Peyer's patch (tissue), 4 donors: ENCODE data around the gene CDK19. TPM values are rescaled to one million over a fixed set of nuclear protein-coding genes. Genes with fewer than 3 reads are reported as not detected.
A peak's percentile ranks its signal among the peaks of the same experiment; 100 is the strongest.

Source experiments
- DNase-seq, 3 donors: peaks; one replicate each; pipeline ENCODE4 v3.0.0-alpha.2; 2017 to 2019
- H3K27ac ChIP-seq, 4 donors: fragments of 200-600 bp; sonication (generic); one replicate each; pipeline ENCODE4 v1.5.1; 2016 to 2019
- H3K27me3 ChIP-seq, 2 donors: fragments of 200-600 bp; sonication (generic); one replicate each; pipeline ENCODE4 v1.5.1; 2019
- H3K36me3 ChIP-seq, 3 donors: fragments of 200-600 bp; sonication (generic); one replicate each; pipeline ENCODE4 v1.5.1; 2016 to 2019
- H3K4me1 ChIP-seq, 4 donors: fragments of 200-600 bp; sonication (generic); one replicate each; pipeline ENCODE4 v1.5.1; 2016 to 2019
- H3K4me3 ChIP-seq, 4 donors: fragments of 200-600 bp; sonication (generic); 1 replicate in 3 of 4; 2 replicates in 1 of 4; pipeline ENCODE4 v1.5.1; 2016 to 2019; ENCODE audit warnings: mild to moderate bottlenecking in 1 of 4
- H3K9me3 ChIP-seq, 4 donors: fragments of 200-600 bp; sonication (generic); one replicate each; pipeline ENCODE4 v1.5.1; 2016 to 2019; ENCODE audit warnings: mild to moderate bottlenecking in 1 of 4
- POLR2A ChIP-seq, 2 donors: fragments of 450-650 bp; IDR thresholded peaks; one replicate each; pipeline ENCODE4 v1.5.1; 2017; ENCODE audit warnings: antibody characterized with exemption in 2 of 2, mild to moderate bottlenecking in 2 of 2, moderate library complexity in 2 of 2
- total RNA-seq, 4 donors: library from RNA; depleted of rRNA; stranded (reverse); fragments of >200 nt; gene quantifications; one replicate each; pipeline ENCODE4 v1.1.0, GENCODE V29; 2016
- TF ChIP-seq, protein P1 (sequence below), 6 experiments: fragments of 450-650 bp in 4 of 6; fragments of 200-600 bp in 2 of 6; sonication (generic) in 1 of 6; IDR thresholded peaks; one replicate each; pipeline ENCODE4 v1.5.1; 2017 to 2019; ENCODE audit warnings: antibody characterized with exemption in 6 of 6, mild to moderate bottlenecking in 3 of 6, moderate library complexity in 1 of 6

The CDK19 gene
- total RNA-seq: 10 to 100 TPM; 10.5 to 14.6 (median 12.9) TPM

- peak; percentile 98 to 100 (median 99) for DNase-seq
- Histone ChIP-seq H3K9me3 (no peaks in the 10 kb centered on the region), H3K27me3 (no peaks in the 10 kb centered on the region), H3K36me3 (no peaks in the 10 kb centered on the region), H3K27ac (peak within 1 kb of the TSS; percentile 93 to 98 (median 97)), H3K4me1 (peaks cover 0 to 21% (median 3%) of the 10 kb centered on the region in 4 donors), H3K4me3 (peak within 1 kb of the TSS; percentile 73 to 99 (median 88))
- TF ChIP-seq POLR2A (IDR thresholded peaks at IDR 0.05): peak; percentile 88 to 90
- TF ChIP-seq, protein P1, sequence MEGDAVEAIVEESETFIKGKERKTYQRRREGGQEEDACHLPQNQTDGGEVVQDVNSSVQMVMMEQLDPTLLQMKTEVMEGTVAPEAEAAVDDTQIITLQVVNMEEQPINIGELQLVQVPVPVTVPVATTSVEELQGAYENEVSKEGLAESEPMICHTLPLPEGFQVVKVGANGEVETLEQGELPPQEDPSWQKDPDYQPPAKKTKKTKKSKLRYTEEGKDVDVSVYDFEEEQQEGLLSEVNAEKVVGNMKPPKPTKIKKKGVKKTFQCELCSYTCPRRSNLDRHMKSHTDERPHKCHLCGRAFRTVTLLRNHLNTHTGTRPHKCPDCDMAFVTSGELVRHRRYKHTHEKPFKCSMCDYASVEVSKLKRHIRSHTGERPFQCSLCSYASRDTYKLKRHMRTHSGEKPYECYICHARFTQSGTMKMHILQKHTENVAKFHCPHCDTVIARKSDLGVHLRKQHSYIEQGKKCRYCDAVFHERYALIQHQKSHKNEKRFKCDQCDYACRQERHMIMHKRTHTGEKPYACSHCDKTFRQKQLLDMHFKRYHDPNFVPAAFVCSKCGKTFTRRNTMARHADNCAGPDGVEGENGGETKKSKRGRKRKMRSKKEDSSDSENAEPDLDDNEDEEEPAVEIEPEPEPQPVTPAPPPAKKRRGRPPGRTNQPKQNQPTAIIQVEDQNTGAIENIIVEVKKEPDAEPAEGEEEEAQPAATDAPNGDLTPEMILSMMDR (IDR thresholded peaks at IDR 0.05): peak in 2 of 6 experiments; percentile 3 to 10
Measured at GRCh38 chr6:110815411-110816409, at the start of gene CDK19. Gene CDK19 (minus strand): TSS chr6:110815469. CDS start chr6:110815136, 333 bp downstream.

DNA sequence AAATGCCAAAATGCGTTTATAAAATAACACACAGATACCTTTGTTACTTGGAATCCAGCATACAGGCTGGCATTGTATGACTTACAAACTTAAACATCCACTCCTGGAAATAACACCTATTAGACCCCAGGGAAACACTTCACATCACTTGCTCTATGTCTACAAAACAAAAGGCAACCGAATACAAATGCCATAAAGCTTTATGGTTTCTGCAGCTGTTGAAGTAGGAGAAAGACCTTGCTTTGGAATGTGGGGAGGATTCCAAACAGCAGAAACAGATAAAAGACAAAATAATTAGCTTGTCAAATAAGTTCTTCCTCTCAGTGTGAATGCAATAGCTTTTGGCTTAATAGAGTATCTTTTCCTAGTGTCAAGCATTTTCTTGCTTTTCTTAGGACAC, 49.6 kb upstream of the CDK19 start:
- no peak overlapping the region for H3K4me3 ChIP-seq
- H3K9me3 ChIP-seq: no peaks in the 10 kb centered on the region
- H3K36me3 ChIP-seq: no peaks in the 10 kb centered on the region
- DNase-seq: no peak
- no peak overlapping the region for H3K27ac ChIP-seq
- H3K4me1 ChIP-seq: no peaks in the 10 kb centered on the region
- TF ChIP-seq POLR2A (IDR thresholded peaks at IDR 0.05): no peak
- TF ChIP-seq, protein P1 (IDR thresholded peaks at IDR 0.05): no peak
- no peaks in the 10 kb centered on the region for H3K27me3 ChIP-seq

GRCh38 chr6:110859335-110859792, 44.1 kb upstream of the CDK19 start:
- Histone ChIP-seq H3K4me3 (no peak overlapping the region), H3K4me1 (no peaks in the 10 kb centered on the region), H3K36me3 (no peaks in the 10 kb centered on the region), H3K27me3 (no peaks in the 10 kb centered on the region), H3K9me3 (no peaks in the 10 kb centered on the region), H3K27ac (peak overlapping the region in 1 of 4 donors; percentile 13)
- peak in 1 of 3 donors; percentile 48 for DNase-seq
- TF ChIP-seq, protein P1 (IDR thresholded peaks at IDR 0.05): no peak
- TF ChIP-seq POLR2A (IDR thresholded peaks at IDR 0.05): no peak

DNA sequence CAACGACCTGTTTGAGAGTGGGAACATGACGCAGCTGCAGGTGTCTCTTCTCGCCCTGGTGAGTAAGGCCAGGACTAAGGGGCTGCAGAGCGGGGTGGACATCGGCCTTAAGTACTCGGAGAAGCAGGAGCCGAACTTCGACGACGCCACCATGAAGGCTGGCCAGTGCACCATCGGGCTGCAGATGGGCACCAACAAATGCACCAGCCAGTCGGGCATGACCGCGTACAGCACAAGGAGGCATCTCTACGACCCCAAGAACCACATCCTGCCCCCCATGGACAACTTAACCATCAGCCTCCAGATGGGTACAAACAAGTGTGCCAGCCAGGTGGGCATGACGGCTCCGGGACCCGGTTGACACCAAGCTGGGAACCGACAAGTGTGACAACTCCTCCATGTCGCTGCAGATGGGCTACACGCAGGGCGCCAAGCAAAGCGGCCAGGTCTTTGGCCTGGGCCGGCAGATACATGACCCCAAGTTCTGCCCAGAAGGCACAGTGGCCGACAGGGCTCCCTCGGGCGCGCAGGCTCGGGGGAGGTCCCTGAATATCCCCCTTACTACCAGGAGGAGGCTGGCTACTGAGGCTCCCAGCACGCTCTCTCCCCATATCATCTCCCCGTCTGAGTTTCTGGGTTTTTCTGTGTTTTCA, 43.4 kb upstream of the CDK19 start:
- Histone ChIP-seq H3K27me3 (no peaks in the 10 kb centered on the region), H3K9me3 (no peaks in the 10 kb centered on the region), H3K4me3 (no peak overlapping the region), H3K27ac (no peak overlapping the region), H3K36me3 (no peaks in the 10 kb centered on the region), H3K4me1 (no peaks in the 10 kb centered on the region)
- no peak for DNase-seq
- TF ChIP-seq POLR2A (IDR thresholded peaks at IDR 0.05): no peak
- TF ChIP-seq, protein P1 (IDR thresholded peaks at IDR 0.05): no peak

GRCh38 chr6:110858016-110858415, 42.7 kb upstream of the CDK19 start:
- Histone ChIP-seq H3K4me1 (no peaks in the 10 kb centered on the region), H3K27ac (no peak overlapping the region), H3K27me3 (no peaks in the 10 kb centered on the region), H3K9me3 (no peaks in the 10 kb centered on the region), H3K4me3 (no peak overlapping the region), H3K36me3 (no peaks in the 10 kb centered on the region)
- DNase-seq: no peak
- TF ChIP-seq, protein P1 (IDR thresholded peaks at IDR 0.05): no peak
- TF ChIP-seq POLR2A (IDR thresholded peaks at IDR 0.05): no peak
